GM18517 (cell line): ENCODE data around the gene ENO3.
"Not testable (repeated sequence)": the region's sequence is repeated elsewhere in the genome, so short reads cannot be mapped to it uniquely, and the experiment has no call there.

Source experiments
- ATAC-seq: cut with Tn5 transposase; IDR thresholded peaks from one replicate; pipeline ENCODE4 v1.9.1; 2021; ENCODE audit warnings: mild to moderate bottlenecking, moderate library complexity; ENCODE audit not compliant: unreplicated experiment

ENO3 gene

GRCh38 chr17:4950746-4951204 is at the start of gene ENO3:
TSS of gene ENO3 (plus strand) at chr17:4951119. CDS start at chr17:4951830, 711 bp downstream.
- ATAC-seq: no peak

GRCh38 chr17:4901648-4902344 is 49.1 kb upstream of the ENO3 start:
- no peak for ATAC-seq

GRCh38 chr17:4902540-4902939 is 48.4 kb upstream of the ENO3 start:
- ATAC-seq: no peak

GRCh38 chr17:4903051-4903818 is 47.7 kb upstream of the ENO3 start, which contains the start of gene CHRNE:
TSS of gene CHRNE (minus strand) at chr17:4903098. CDS start at chr17:4903063, 35 bp downstream.
- no peak for ATAC-seq

- ATAC-seq: not testable (repeated sequence)
These were observed 44.3 kb upstream of the ENO3 start for GRCh38 chr17:4906642-4907041.

- ATAC-seq: no peak
These were observed 42.6 kb upstream of the ENO3 start for GRCh38 chr17:4908301-4908700.

GRCh38 chr17:4908711-4909496 is 42.0 kb upstream of the ENO3 start:
- ATAC-seq: no peak

GRCh38 chr17:4913994-4914393 is 36.9 kb upstream of the ENO3 start:
- ATAC-seq: no peak

GRCh38 chr17:4914551-4914950 is 36.4 kb upstream of the ENO3 start:
- not testable (repeated sequence) for ATAC-seq

GRCh38 chr17:4919511-4920047 is 31.3 kb upstream of the ENO3 start:
- ATAC-seq: no peak

- no peak for ATAC-seq
These were observed 30.4 kb upstream of the ENO3 start for GRCh38 chr17:4920351-4921048.

GRCh38 chr17:4921320-4921719 is 29.6 kb upstream of the ENO3 start:
- no peak for ATAC-seq

GRCh38 chr17:4926577-4927335 is 24.2 kb upstream of the ENO3 start:
- ATAC-seq: not testable (repeated sequence)

- no peak for ATAC-seq
These were observed 22.0 kb upstream of the ENO3 start for GRCh38 chr17:4928881-4929280.

- no peak for ATAC-seq
These were observed 19.0 kb upstream of the ENO3 start, which contains the start of gene GP1BA for GRCh38 chr17:4931963-4932362. TSS of gene GP1BA (plus strand) at chr17:4932277. CDS start at chr17:4932605, 328 bp downstream.

GRCh38 chr17:4932756-4933155 is 18.2 kb upstream of the ENO3 start:
- ATAC-seq: no peak

GRCh38 chr17:4933646-4934045 is 17.3 kb upstream of the ENO3 start:
- no peak for ATAC-seq

- ATAC-seq: no peak
These were observed 16.5 kb upstream of the ENO3 start for GRCh38 chr17:4934173-4934979.

GRCh38 chr17:4935650-4936049 is 15.3 kb upstream of the ENO3 start:
- ATAC-seq: no peak
